Endothelial cell (in vitro differentiated cells): ENCODE data around the gene AMMECR1L. TPM values are rescaled to one million over a fixed set of nuclear protein-coding genes. Genes with fewer than 3 reads are reported as not detected.
A peak's percentile ranks its signal among the peaks of the same experiment; 100 is the strongest.

Source experiments
- DNase-seq: peaks from one replicate; pipeline ENCODE4 v3.0.0; 2021; ENCODE audit warnings: low spot score
- H3K27ac Mint-ChIP-seq: one replicate; pipeline ENCODE4 v1.8.0; 2021; ENCODE audit warnings: mixed read lengths, inconsistent platforms; ENCODE audit not compliant: unreplicated experiment
- H3K27me3 Mint-ChIP-seq: one replicate; pipeline ENCODE4 v1.8.0; 2021; ENCODE audit warnings: mild to moderate bottlenecking, moderate library complexity, mixed read lengths, inconsistent platforms; ENCODE audit not compliant: unreplicated experiment
- H3K36me3 Mint-ChIP-seq: one replicate; pipeline ENCODE4 v1.8.0; 2021; ENCODE audit warnings: mild to moderate bottlenecking, low read depth, mixed read lengths, inconsistent platforms; ENCODE audit not compliant: unreplicated experiment
- H3K4me1 Mint-ChIP-seq: one replicate; pipeline ENCODE4 v1.8.0; 2021; ENCODE audit warnings: mild to moderate bottlenecking, mixed read lengths, inconsistent platforms; ENCODE audit not compliant: unreplicated experiment
- H3K4me3 Mint-ChIP-seq: one replicate; pipeline ENCODE4 v1.8.0; 2021; ENCODE audit warnings: mild to moderate bottlenecking, mixed read lengths, inconsistent platforms; ENCODE audit not compliant: unreplicated experiment
- H3K9me3 Mint-ChIP-seq: one replicate; pipeline ENCODE4 v1.8.0; 2021; ENCODE audit warnings: mixed read lengths, inconsistent platforms; ENCODE audit not compliant: unreplicated experiment
- CTCF ChIP-seq: fragments of 200-600 bp; sonication (generic); IDR thresholded peaks from one replicate; pipeline ENCODE4 v1.5.0; 2021; ENCODE audit warnings: antibody characterized with exemption; ENCODE audit not compliant: unreplicated experiment
- total RNA-seq: library from RNA; stranded (reverse); fragmentation: NEBNext Ultra II Directional; extraction: Animal tissue kit (Norgen Biotek cat#: 25700); gene quantifications from one replicate; pipeline ENCODE4 v1.2.1, GENCODE V29; 2021; ENCODE audit not compliant: unreplicated experiment

AMMECR1L gene
- total RNA-seq, 1 donor from 2014 or later = 26.3 TPM

- peak overlapping the region; percentile 2 for H3K27ac Mint-ChIP-seq
- no peaks in the 10 kb centered on the region for H3K27me3 Mint-ChIP-seq
- peaks cover 64% of the 10 kb centered on the region for H3K36me3 Mint-ChIP-seq
- TF ChIP-seq CTCF = no peak
- no peaks in the 10 kb centered on the region for H3K9me3 Mint-ChIP-seq
- H3K4me3 Mint-ChIP-seq = no peak overlapping the region
- H3K4me1 Mint-ChIP-seq = peaks cover 30% of the 10 kb centered on the region
- no peak for DNase-seq
Measured at GRCh38 chr2:127865926-127866325, 19.8 kb downstream of the AMMECR1L start.

- Mint-ChIP-seq H3K36me3 (peaks cover 64% of the 10 kb centered on the region), H3K27me3 (no peaks in the 10 kb centered on the region), H3K4me1 (peaks cover 38% of the 10 kb centered on the region), H3K27ac (no peak overlapping the region), H3K9me3 (no peaks in the 10 kb centered on the region), H3K4me3 (peak overlapping the region; percentile 33)
- DNase-seq = no peak
- no peak for TF ChIP-seq CTCF
Measured at GRCh38 chr2:127864877-127865276, 20.9 kb downstream of the AMMECR1L start.

GRCh38 chr2:127862228-127862627 lies 23.5 kb downstream of the AMMECR1L start:
- peaks cover 35% of the 10 kb centered on the region for H3K4me1 Mint-ChIP-seq

GRCh38 chr2:127860130-127860529 lies 25.6 kb downstream of the AMMECR1L start:
- Mint-ChIP-seq H3K27ac (no peak overlapping the region), H3K27me3 (peaks cover 4% of the 10 kb centered on the region), H3K4me1 (peaks cover 26% of the 10 kb centered on the region), H3K36me3 (peaks cover 23% of the 10 kb centered on the region), H3K9me3 (no peaks in the 10 kb centered on the region), H3K4me3 (no peak overlapping the region)
- no peak for DNase-seq
- TF ChIP-seq CTCF = no peak

More at GRCh38 chr2:127862228-127862627, 23.5 kb downstream of the AMMECR1L start:
- TF ChIP-seq CTCF = no peak
- DNase-seq = no peak
- Mint-ChIP-seq H3K4me3 (no peak overlapping the region), H3K27ac (peak overlapping the region; percentile 74), H3K36me3 (peaks cover 39% of the 10 kb centered on the region), H3K27me3 (no peaks in the 10 kb centered on the region), H3K9me3 (no peaks in the 10 kb centered on the region)

GRCh38 chr2:127859712-127860085 lies 26.1 kb downstream of the AMMECR1L start:
- peak; percentile 34 for DNase-seq
- no peak for TF ChIP-seq CTCF
- no peaks in the 10 kb centered on the region for H3K9me3 Mint-ChIP-seq
- no peak overlapping the region for H3K4me3 Mint-ChIP-seq
- H3K36me3 Mint-ChIP-seq = peaks cover 19% of the 10 kb centered on the region
- no peak overlapping the region for H3K27ac Mint-ChIP-seq
- H3K4me1 Mint-ChIP-seq = peaks cover 24% of the 10 kb centered on the region
- peaks cover 4% of the 10 kb centered on the region for H3K27me3 Mint-ChIP-seq
